Progenitor cell of endocrine pancreas (in vitro differentiated cells): ENCODE data around the gene BBS1. TPM values are rescaled to one million over a fixed set of nuclear protein-coding genes. Genes with fewer than 3 reads are reported as not detected.

ENCODE experiments used
- DNase-seq: peaks from one replicate; pipeline ENCODE4 v3.0.0; 2021; ENCODE audit warnings: low spot score; ENCODE audit not compliant: unreplicated experiment
- H3K27ac Mint-ChIP-seq: 2 replicates; pipeline ENCODE4 v1.8.0; 2021; ENCODE audit warnings: mild to moderate bottlenecking, moderate library complexity, mixed read lengths
- H3K27me3 Mint-ChIP-seq: 2 replicates; pipeline ENCODE4 v1.8.0; 2021; ENCODE audit warnings: mixed read lengths
- H3K36me3 Mint-ChIP-seq: 2 replicates; pipeline ENCODE4 v1.8.0; 2022; ENCODE audit warnings: mixed read lengths; ENCODE audit not compliant: insufficient read depth
- H3K4me1 Mint-ChIP-seq: 2 replicates; pipeline ENCODE4 v1.8.0; 2021; ENCODE audit warnings: low read depth, mixed read lengths
- H3K4me3 Mint-ChIP-seq: 2 replicates; pipeline ENCODE4 v1.8.0; 2021; ENCODE audit warnings: low read depth, mild to moderate bottlenecking, moderate library complexity, mixed read lengths
- H3K9me3 Mint-ChIP-seq: 2 replicates; pipeline ENCODE4 v1.8.0; 2021; ENCODE audit warnings: low read depth, mixed read lengths
- total RNA-seq: library from RNA; stranded (reverse); gene quantifications from 2 replicates; pipeline ENCODE4 v1.2.1, GENCODE V29; 2021
- TF ChIP-seq, protein P1 (sequence below): fragments of 200-600 bp; sonication (generic); IDR thresholded peaks from one replicate; pipeline ENCODE4 v1.5.0; 2021; ENCODE audit warnings: antibody characterized with exemption, mild to moderate bottlenecking; ENCODE audit not compliant: unreplicated experiment

Gene BBS1
- total RNA-seq, 1 donor from 2014 or later: 80.3 TPM

GRCh38 chr11:66465373-66466224 lies 44.8 kb upstream of the BBS1 start:
- Mint-ChIP-seq H3K27me3 (peaks cover 7% of the 10 kb centered on the region), H3K4me3 (peak overlapping the region; percentile 83), H3K27ac (peak overlapping the region; percentile 18), H3K4me1 (peaks cover 4% of the 10 kb centered on the region), H3K36me3 (peaks cover 2% of the 10 kb centered on the region), H3K9me3 (no peaks in the 10 kb centered on the region)
- TF ChIP-seq, protein P1, sequence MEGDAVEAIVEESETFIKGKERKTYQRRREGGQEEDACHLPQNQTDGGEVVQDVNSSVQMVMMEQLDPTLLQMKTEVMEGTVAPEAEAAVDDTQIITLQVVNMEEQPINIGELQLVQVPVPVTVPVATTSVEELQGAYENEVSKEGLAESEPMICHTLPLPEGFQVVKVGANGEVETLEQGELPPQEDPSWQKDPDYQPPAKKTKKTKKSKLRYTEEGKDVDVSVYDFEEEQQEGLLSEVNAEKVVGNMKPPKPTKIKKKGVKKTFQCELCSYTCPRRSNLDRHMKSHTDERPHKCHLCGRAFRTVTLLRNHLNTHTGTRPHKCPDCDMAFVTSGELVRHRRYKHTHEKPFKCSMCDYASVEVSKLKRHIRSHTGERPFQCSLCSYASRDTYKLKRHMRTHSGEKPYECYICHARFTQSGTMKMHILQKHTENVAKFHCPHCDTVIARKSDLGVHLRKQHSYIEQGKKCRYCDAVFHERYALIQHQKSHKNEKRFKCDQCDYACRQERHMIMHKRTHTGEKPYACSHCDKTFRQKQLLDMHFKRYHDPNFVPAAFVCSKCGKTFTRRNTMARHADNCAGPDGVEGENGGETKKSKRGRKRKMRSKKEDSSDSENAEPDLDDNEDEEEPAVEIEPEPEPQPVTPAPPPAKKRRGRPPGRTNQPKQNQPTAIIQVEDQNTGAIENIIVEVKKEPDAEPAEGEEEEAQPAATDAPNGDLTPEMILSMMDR: no peak
- no peak for DNase-seq

DNA sequence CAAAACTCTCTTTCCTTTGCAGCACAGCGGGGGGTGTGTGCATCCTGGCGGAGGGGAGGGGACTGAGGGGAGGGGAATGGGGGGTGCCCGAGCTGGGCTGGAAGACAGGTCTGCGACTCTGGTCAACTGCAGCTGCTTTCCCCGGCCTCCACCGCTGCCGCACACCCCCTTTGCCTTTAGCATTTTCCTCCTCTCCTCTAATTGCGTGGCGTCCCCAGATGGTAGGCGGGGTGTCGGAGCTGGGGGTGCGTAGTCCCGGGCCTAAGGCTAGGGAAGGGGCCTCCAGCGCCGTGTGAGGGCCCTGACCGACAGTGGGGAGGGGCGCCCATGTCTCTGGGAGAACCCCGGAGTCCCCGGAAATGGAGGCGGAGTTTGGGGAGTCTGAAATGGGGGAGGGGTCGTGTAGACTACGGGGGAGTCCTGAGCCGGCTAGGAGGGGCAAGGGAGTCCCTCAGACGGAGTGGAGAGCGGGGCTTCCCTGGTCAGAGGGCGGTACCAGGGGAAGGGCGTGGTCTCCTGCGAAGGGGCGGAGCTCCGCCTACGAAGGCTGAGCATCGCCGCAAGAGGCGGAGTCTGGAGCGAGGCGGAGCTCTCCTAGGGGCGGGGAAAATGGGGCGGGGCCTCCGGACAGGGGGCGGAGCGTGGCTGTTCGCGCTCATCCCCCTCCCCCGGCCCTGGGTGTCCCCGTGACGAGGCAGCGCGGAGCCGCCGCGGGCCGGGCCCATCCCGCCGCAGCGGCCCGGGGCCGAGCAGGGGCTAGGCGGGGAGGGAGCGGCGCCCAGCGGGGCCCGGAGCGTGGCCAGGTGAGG lies 44.0 kb upstream of the BBS1 start, which contains the start of gene PELI3:
Gene PELI3 (plus strand): TSS at position 681 of the 809 bp plus-strand sequence. CDS start 1,224 bp downstream, outside the sequence.
- peaks cover 4% of the 10 kb centered on the region for H3K4me1 Mint-ChIP-seq
- H3K27me3 Mint-ChIP-seq: peaks cover 7% of the 10 kb centered on the region
- H3K27ac Mint-ChIP-seq: peak within 1 kb of the TSS; percentile 79
- peak within 1 kb of the TSS; percentile 85 for H3K4me3 Mint-ChIP-seq
- peak; percentile 92 for DNase-seq
- no peaks in the 10 kb centered on the region for H3K9me3 Mint-ChIP-seq
- TF ChIP-seq, protein P1: no peak
- peaks cover 2% of the 10 kb centered on the region for H3K36me3 Mint-ChIP-seq

DNA sequence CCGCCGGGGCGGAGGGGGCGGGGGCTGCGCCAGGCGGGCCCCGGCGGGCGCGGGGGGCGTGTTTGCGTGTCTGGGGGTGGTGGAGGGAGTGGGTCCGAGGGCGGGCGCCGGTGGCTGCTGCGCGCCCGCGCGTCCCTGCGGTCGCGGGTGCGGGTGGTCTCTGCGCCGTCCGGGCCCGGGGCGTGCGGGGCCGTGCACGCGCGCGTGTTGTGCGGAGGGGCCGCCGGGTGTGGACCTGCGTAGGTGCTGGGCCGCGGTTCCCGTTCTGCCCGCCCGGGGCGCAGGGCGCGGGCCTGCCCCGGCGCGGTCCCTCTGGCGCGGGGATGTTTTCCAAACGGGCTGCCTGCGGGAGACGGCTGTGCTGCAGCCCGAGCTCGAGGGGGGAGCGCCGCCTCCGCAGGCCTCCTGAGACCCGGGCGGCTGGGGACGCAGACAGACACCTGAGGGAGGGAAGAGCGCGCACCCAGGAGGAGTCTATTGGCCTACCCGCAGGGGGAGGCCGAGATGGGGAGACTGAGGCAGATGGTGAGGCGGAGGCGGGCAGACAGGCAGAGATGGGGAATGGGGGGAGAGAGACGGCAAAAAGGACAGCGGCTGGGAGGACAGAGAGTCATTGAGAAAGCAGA lies 43.3 kb upstream of the BBS1 start:
- DNase-seq: peak; percentile 49
- Mint-ChIP-seq H3K4me1 (peaks cover 4% of the 10 kb centered on the region), H3K9me3 (no peaks in the 10 kb centered on the region), H3K4me3 (peak overlapping the region; percentile 85), H3K27ac (peak overlapping the region; percentile 79), H3K27me3 (peaks cover 7% of the 10 kb centered on the region), H3K36me3 (peaks cover 2% of the 10 kb centered on the region)
- TF ChIP-seq, protein P1: peak; percentile 59

GRCh38 chr11:66467756-66468155 lies 42.7 kb upstream of the BBS1 start:
- DNase-seq: no peak
- H3K4me3 Mint-ChIP-seq: peak overlapping the region; percentile 85
- H3K27me3 Mint-ChIP-seq: peaks cover 7% of the 10 kb centered on the region
- peaks cover 2% of the 10 kb centered on the region for H3K36me3 Mint-ChIP-seq
- H3K4me1 Mint-ChIP-seq: peaks cover 4% of the 10 kb centered on the region
- no peak overlapping the region for H3K27ac Mint-ChIP-seq
- TF ChIP-seq, protein P1: no peak
- H3K9me3 Mint-ChIP-seq: no peaks in the 10 kb centered on the region

DNA sequence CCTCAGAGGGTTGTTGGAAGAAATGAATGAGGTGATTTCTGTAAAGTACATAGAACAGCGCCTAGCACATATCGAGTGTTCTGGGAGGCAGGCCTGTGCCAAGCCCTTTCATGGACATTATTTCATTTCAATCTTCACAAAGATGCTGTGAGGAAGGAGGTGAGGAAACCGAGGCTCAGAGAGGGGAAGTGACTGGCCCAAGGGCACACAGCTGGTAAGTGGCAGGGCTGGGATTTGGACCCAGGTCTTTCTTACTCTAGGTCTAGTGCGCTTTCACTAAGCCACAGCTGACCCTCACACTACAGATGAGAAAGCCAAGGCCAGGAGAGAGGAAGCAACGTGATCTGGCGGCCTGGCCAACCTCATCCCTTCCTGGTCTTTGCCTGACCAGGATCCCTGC lies 41.7 kb upstream of the BBS1 start:
- Mint-ChIP-seq H3K27me3 (peaks cover 7% of the 10 kb centered on the region), H3K4me1 (peaks cover 4% of the 10 kb centered on the region), H3K4me3 (peak overlapping the region; percentile 85), H3K9me3 (no peaks in the 10 kb centered on the region), H3K36me3 (peaks cover 2% of the 10 kb centered on the region), H3K27ac (no peak overlapping the region)
- DNase-seq: no peak
- TF ChIP-seq, protein P1: no peak
